Kidney (tissue), 14 donors: Measurements from ENCODE around the gene CRYAB. TPM values are rescaled to one million over a fixed set of nuclear protein-coding genes. Genes with fewer than 3 reads are reported as not detected.

Experiments used
- DNase-seq, 5 donors: peaks; one replicate each; pipeline ENCODE4 v3.0.0-alpha.2; 2013 to 2020
- FAIRE-seq: peaks from 2 replicates; lab custom pipeline; 2012; peaks lifted over from hg19 to GRCh38; lab: Jason Lieb, UNC
- H3K27ac ChIP-seq, 2 donors: one replicate each; pipeline ENCODE4 v1.7.0; 2013; ENCODE audit warnings: low read depth in 2 of 2, low read length in 2 of 2, inconsistent platforms in 1 of 2
- H3K27me3 ChIP-seq: one replicate; pipeline ENCODE4 v1.7.1; 2013; ENCODE audit warnings: low read length, inconsistent platforms; ENCODE audit not compliant: control insufficient read depth, insufficient read depth
- H3K36me3 ChIP-seq, 3 donors: one replicate each; pipeline versions ENCODE4 v1.7.0 to v1.7.1; 2013; ENCODE audit warnings: low read length in 3 of 3, control low read depth in 1 of 3, inconsistent platforms in 1 of 3; ENCODE audit not compliant: insufficient read depth in 3 of 3, control insufficient read depth in 2 of 3
- H3K4me1 ChIP-seq, 3 donors: one replicate each; pipeline versions ENCODE4 v1.7.0 to v1.7.1; 2013; ENCODE audit warnings: low read length in 3 of 3, inconsistent platforms in 1 of 3, low read depth in 1 of 3; ENCODE audit not compliant: control insufficient read depth in 2 of 3, insufficient read depth in 2 of 3
- H3K4me3 ChIP-seq, 3 donors: one replicate each; pipeline versions ENCODE4 v1.7.0 to v1.8.1; 2013; ENCODE audit warnings: low read length in 3 of 3, control low read depth in 1 of 3, inconsistent platforms in 1 of 3
- H3K9ac ChIP-seq, 3 donors: one replicate each; pipeline versions ENCODE4 v1.7.0 to v1.7.1; 2013; ENCODE audit warnings: low read length in 3 of 3, control low read depth in 1 of 3, inconsistent platforms in 1 of 3
- H3K9me3 ChIP-seq, 3 donors: one replicate each; pipeline versions ENCODE4 v1.7.0 to v1.7.1; 2013; ENCODE audit warnings: low read length in 3 of 3, control low read depth in 1 of 3, inconsistent platforms in 1 of 3; ENCODE audit not compliant: control insufficient read depth in 2 of 3, insufficient read depth in 1 of 3
- intact Hi-C: fragments of 100-400 bp; cut with DNase I; formaldehyde crosslinking; loops from one replicate; pipeline ENCODE4 v1.11.1; 2022
- polyA plus RNA-seq: library from polyadenylated mRNA; stranded (reverse); fragments of 350-450 nt; fragmentation: Illumina TruSeq; extraction: RNeasy Lipid Tissue Mini Kit (QIAGEN cat#74804); gene quantifications from one replicate; pipeline ENCODE4 v1.2.3, GENCODE V29; 2014; ENCODE audit warnings: low read depth, low replicate concordance; ENCODE audit not compliant: insufficient read depth
- total RNA-seq: library from RNA; stranded (reverse); fragmentation: NEBNext Ultra II Directional; extraction: Animal tissue kit (Norgen Biotek cat#: 25700); gene quantifications from one replicate; pipeline ENCODE4 v1.2.1, GENCODE V29; 2021
- TF ChIP-seq, protein P1 (sequence below): IDR thresholded peaks from 3 replicates; pipeline ENCODE4 v1.5.1; 2012; ENCODE audit warnings: mild to moderate bottlenecking, moderate library complexity, borderline replicate concordance; ENCODE audit not compliant: insufficient read depth; ENCODE audit errors: extremely low read depth
- donor health status: control.
- donor health status: control.
- donor health status: control.
- donor health status: control.
- donor health status: control.
- donor health status: DM: yes; HTN: yes; CAD: no.
- donor health status: Normal renal cell carcinoma (clear cell type).

Gene CRYAB
- total and polyA plus RNA-seq, 2 donors from 2014 or later, result 1,312 to 1,857 TPM

DNA sequence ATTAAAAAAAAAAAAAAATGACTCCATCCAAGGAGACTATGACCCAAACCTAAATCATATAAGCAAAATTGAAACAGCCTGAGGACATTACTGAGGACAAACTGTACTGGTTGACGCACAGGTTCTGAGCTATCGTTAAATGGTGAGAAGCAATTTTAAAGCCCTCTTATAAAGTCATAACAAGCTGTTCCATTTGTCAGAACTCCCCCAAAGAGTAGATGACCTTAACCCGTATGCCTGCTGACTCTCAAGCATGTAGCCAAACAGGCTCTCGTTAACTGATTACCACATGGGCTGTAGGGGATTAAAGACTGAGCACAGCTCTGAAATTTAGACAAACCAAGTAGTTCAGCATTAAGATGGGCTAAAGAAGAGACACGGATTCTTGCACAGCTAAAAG lies 2.2 kb downstream of the CRYAB start:
- FAIRE-seq, result no peak
- H3K27ac ChIP-seq, result peak overlapping the region; percentile 90 to 91
- intact Hi-C loops, result no loop called here

DNA sequence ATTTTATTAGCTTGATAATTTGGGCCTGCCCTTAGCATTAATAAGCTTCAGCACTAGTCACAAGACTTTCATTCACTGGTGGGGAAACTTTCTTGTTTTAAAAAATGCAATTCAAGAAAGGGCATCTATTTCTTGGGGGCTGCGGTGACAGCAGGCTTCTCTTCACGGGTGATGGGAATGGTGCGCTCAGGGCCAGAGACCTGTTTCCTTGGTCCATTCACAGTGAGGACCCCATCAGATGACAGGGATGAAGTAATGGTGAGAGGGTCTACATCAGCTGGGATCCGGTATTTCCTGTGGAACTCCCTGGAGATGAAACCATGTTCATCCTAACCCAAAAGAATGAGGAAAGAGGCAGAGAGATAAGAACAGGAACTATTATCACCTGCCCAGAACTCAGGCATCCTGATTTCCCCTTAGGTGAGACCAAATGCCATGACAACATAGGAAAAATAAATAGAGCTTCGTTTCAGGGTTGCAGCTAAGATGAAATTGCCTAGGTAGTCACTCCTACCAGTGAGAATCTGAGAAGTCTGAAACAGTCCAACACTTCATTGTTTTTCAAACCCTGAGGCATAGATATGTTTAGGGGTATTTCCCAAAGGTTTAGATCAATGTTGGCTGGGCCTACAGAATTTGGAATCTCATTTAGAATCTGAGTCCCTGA lies 2.8 kb downstream of the CRYAB start:
- Histone ChIP-seq H3K4me3 (peak overlapping the region in 1 of 3 donors; percentile 59), H3K36me3 (no peaks in the 10 kb centered on the region), H3K27me3 (no peaks in the 10 kb centered on the region), H3K27ac (peak overlapping the region; percentile 33 to 91), H3K9me3 (no peaks in the 10 kb centered on the region), H3K9ac (peak overlapping the region in 1 of 3 donors; percentile 77), H3K4me1 (peaks cover 0 to 18% (median 10%) of the 10 kb centered on the region in 3 donors)
- no peak for FAIRE-seq
- intact Hi-C loops, result no loop called here
- DNase-seq, result no peak
- TF ChIP-seq, protein P1, sequence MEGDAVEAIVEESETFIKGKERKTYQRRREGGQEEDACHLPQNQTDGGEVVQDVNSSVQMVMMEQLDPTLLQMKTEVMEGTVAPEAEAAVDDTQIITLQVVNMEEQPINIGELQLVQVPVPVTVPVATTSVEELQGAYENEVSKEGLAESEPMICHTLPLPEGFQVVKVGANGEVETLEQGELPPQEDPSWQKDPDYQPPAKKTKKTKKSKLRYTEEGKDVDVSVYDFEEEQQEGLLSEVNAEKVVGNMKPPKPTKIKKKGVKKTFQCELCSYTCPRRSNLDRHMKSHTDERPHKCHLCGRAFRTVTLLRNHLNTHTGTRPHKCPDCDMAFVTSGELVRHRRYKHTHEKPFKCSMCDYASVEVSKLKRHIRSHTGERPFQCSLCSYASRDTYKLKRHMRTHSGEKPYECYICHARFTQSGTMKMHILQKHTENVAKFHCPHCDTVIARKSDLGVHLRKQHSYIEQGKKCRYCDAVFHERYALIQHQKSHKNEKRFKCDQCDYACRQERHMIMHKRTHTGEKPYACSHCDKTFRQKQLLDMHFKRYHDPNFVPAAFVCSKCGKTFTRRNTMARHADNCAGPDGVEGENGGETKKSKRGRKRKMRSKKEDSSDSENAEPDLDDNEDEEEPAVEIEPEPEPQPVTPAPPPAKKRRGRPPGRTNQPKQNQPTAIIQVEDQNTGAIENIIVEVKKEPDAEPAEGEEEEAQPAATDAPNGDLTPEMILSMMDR, result no peak

More for the DNA sequence above, 2.2 kb downstream of the CRYAB start:
- Histone ChIP-seq H3K27me3 (no peaks in the 10 kb centered on the region), H3K4me1 (peaks cover 0 to 20% (median 10%) of the 10 kb centered on the region in 3 donors), H3K9me3 (no peaks in the 10 kb centered on the region), H3K9ac (peak overlapping the region in 1 of 3 donors; percentile 77), H3K4me3 (peak overlapping the region in 2 of 3 donors; percentile 38 to 59), H3K36me3 (no peaks in the 10 kb centered on the region)
- TF ChIP-seq, protein P1, result no peak
- DNase-seq, result no peak

DNA sequence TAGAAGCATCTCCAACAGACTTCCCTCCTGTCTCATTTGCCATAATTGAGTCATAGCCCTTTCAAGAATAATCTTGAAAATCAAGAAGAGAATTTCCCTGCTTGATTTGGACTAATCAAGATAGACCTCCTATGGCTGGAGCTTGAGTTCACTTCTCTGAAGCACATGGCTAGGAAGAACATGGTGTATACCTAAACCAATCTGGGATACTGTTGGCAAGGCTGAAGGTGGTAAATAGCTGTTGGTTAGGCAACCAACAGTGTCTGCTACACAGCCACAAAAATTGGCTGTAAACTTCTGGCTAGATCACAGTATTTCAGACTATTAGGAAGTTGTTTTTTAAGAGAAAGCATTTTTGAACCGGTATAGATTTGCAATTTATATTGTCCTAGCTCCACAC lies 4.9 kb downstream of the CRYAB start:
- Histone ChIP-seq H3K27me3 (no peaks in the 10 kb centered on the region), H3K36me3 (no peaks in the 10 kb centered on the region), H3K9ac (no peak overlapping the region), H3K9me3 (no peaks in the 10 kb centered on the region), H3K4me1 (peaks cover 0 to 6% (median 4%) of the 10 kb centered on the region in 3 donors), H3K27ac (no peak overlapping the region), H3K4me3 (no peak overlapping the region)
- TF ChIP-seq, protein P1, result no peak
- FAIRE-seq (no peak), DNase-seq (no peak)
- intact Hi-C loops, result no loop called here
